ENCODE data around the gene TRPM2.
A peak's percentile ranks its signal among the peaks of the same experiment; 100 is the strongest.

Gene TRPM2

DNA sequence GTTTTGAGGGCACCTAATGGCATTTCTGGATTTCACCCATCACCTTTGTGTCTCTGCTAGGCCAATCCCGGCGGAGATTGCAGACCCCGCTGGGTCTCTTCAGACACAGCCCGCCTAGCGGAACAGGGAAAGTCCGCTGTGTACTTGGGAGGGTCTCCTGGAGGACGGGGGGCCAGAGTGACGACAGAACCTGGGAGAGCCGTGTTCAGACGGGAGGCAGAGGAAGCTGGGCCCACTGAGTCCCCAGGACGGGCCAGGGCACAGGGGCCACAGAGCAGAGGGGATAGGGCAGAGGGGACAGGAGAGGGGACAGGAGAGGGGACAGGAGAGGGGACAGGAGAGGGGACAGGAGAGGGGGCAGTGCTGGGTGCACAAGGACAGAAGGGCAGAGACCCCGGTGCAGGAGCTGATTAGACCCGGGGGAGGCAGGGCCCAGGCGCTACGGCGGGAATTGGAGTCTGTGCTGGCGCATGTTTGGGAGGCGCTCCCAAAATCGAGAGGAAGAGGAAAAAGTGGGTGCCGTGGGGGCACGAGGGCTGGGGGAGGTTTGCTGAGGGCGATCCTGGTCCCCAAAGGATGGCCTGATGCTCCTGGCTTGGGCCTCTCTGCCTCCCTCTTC is 12.7 kb downstream of the TRPM2 start:
- no peak for DNase-seq (ENCODE audit: low read depth)
- TF ChIP-seq, protein P1, sequence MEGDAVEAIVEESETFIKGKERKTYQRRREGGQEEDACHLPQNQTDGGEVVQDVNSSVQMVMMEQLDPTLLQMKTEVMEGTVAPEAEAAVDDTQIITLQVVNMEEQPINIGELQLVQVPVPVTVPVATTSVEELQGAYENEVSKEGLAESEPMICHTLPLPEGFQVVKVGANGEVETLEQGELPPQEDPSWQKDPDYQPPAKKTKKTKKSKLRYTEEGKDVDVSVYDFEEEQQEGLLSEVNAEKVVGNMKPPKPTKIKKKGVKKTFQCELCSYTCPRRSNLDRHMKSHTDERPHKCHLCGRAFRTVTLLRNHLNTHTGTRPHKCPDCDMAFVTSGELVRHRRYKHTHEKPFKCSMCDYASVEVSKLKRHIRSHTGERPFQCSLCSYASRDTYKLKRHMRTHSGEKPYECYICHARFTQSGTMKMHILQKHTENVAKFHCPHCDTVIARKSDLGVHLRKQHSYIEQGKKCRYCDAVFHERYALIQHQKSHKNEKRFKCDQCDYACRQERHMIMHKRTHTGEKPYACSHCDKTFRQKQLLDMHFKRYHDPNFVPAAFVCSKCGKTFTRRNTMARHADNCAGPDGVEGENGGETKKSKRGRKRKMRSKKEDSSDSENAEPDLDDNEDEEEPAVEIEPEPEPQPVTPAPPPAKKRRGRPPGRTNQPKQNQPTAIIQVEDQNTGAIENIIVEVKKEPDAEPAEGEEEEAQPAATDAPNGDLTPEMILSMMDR (conservative IDR thresholded peaks at IDR 0.05; ENCODE audit: low read length) = no peak
- H3K4me3 ChIP-seq (ENCODE audit: low read length) = no peak overlapping the region

DNA sequence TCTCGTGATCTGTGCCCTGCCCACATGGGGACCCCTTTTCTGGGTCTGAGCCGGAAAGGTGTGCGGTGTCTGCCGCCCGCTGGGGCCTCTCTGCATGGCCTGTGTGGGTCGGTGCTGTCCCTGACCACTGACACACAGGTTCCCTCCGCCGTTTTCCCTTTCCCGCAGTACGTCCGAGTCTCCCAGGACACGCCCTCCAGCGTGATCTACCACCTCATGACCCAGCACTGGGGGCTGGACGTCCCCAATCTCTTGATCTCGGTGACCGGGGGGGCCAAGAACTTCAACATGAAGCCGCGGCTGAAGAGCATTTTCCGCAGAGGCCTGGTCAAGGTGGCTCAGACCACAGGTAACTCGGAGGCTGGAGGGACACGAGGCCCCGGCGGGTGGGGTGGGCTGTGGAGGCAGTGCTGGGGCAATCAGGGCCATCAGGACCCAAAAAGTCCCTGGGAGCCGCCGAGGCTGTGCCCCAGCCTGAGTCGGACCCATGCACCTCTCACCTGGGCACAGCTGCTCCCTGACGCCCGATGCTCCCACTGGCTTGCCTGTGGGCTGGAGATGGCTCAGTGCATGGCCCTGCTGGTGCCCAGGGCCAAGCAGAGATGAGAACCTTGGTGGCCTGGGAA is 13.3 kb downstream of the TRPM2 start:
- no peak overlapping the region for H3K4me3 ChIP-seq (ENCODE audit: low read length)
- no peak for DNase-seq (ENCODE audit: low read depth)
- TF ChIP-seq, protein P1 (conservative IDR thresholded peaks at IDR 0.05; ENCODE audit: low read length) = no peak

DNA sequence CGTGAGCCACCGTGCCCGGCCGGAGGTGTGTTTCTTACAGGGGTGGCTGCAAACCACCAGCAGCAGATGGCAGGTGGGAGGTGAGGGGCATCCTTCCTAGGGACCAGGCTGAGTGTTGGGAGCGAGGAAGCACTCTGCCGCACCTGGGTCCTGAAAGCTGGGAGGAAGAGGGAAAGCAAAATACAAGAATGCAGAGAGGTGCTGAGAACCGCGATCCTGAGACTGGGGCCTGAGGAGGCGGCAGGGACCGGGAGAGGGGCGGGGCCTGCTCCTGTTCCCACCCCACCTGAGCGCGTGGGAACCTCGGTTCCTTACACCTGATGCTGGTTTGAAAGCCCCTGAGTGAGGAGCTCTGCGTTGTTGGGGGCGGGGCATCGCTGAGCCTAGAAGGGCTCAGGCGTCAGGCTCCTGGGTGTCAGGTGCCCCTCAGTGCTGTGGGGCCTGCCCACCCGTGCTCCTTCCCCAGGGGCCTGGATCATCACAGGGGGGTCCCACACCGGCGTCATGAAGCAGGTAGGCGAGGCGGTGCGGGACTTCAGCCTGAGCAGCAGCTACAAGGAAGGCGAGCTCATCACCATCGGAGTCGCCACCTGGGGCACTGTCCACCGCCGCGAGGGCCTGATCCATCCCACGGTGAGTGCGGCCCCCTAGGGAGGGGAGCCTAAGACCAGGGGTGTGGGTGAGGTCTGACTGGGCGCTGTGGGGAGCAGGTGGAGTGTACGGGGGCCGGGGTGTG is 15.5 kb downstream of the TRPM2 start:
- DNase-seq (ENCODE audit: low read depth) = no peak
- no peak overlapping the region for H3K4me3 ChIP-seq (ENCODE audit: low read length)
- TF ChIP-seq, protein P1 (conservative IDR thresholded peaks at IDR 0.05; ENCODE audit: low read length) = no peak

DNA sequence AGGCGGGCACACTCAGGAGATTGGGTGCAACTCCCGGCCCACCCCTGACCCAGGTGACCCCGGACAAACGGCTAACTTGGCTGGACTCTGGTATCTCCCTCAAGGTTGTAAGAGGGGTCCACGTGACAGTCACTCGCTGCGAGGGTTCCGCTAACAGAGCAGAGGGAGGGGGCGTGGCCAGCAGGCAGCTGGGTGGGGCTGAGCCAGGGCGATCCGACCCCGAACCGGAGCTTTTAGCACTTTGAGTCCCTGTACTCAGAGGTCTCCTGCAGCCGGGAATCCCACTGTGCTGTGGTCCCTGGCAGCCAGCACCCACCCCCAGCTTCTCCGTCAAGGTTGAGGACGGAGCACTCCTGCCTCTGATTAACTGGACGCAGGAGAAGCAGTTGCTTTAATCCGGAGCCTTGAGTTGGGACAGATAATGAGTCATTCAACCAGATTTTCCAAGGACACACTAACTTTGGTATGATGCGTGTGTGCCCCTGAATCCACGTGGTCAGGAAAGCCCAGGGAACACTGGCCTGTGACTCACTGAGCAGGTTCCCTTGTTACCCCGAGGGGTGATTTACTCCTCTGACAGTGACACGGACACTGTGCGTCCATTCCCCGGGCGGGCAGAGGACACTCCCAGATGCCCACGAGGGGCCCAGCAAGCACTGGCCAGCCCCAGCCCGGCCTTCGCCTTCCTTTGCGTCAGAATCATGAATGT is 16.8 kb downstream of the TRPM2 start:
- TF ChIP-seq, protein P1 (conservative IDR thresholded peaks at IDR 0.05; ENCODE audit: low read length) = no peak
- H3K4me3 ChIP-seq (ENCODE audit: low read length) = no peak overlapping the region
- DNase-seq (ENCODE audit: low read depth) = peak; percentile 45

DNA sequence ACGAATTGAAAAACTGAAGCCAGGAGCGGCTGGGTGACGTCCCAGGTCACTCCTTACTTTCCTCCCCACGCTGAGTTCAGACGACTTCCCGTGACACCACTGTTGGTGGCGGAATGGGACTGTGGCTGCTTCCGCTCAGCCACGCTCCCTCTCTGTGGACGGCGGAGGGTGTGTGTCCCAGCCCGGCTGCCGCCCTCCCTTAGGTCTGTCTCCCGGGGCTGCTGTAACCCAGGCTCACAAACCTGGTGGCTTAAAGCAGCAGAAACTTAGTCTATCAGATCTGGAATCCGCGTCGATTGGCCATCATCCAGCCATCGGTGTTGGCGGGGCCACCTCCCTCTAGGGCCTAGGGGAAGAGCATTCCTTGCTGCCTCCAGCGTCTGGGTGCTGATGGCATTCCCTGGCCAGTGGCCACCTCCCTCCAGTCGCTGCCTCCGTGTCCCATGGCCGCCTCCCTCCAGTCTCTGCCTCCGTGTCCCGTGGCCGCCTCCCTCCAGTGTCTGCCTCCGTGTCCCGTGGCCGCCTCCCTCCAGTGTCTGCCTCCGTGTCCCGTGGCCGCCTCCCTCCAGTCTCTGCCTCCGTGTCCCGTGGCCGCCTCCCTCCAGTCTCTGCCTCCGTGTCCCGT is 17.5 kb downstream of the TRPM2 start:
- TF ChIP-seq, protein P1 (conservative IDR thresholded peaks at IDR 0.05; ENCODE audit: low read length) = no peak
- no peak overlapping the region for H3K4me3 ChIP-seq (ENCODE audit: low read length)
- DNase-seq (ENCODE audit: low read depth) = no peak

DNA sequence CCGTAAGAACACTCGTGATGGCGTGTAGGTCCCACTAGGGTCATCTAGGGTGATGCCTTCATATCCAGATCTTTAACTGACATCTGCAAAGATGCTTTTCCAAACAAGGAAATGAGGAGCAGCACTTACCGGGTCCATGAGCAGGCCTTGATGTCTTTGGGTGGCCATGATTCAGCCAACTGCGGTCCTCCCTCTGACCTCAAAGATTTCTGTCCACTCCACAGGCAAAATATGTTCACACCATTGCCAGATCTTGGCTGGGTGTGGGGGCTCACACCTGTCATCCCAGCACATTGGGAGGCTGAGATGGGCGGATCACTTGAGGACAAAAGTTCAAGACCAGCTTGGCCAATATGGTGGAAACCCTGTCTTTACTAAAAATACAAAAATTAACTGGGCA is 18.2 kb downstream of the TRPM2 start:
- TF ChIP-seq, protein P1 (conservative IDR thresholded peaks at IDR 0.05; ENCODE audit: low read length) = no peak
- DNase-seq (ENCODE audit: low read depth) = no peak
- no peak overlapping the region for H3K4me3 ChIP-seq (ENCODE audit: low read length)

All from AG10803 (cell line).